ENCODE data around the gene GNG2.

DNA sequence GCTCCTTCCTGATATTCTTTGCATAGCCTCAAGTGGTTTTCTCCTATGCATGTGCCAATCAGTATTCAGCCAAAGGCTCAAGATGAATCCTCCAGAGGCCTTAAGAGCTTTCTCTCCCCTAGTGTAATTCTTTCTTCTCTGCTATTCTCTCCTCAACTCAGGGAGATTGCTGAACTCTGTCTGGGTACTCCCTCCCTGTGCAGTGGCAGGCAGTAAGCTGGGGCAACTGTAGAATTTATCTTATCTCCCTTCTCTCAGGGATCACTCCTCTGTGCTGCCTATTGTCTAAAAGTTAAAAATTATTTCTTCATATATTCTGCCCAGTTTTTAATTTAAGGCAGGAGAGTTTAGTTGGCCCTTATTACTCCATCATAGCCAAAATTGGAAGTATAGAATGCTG is 100.5 kb downstream of the GNG2 start:
- TF ChIP-seq POLR2A (IDR thresholded peaks at IDR 0.05), result no peak
- TF ChIP-seq CTCF (IDR thresholded peaks at IDR 0.05), result no peak
